A673 (cell line): ENCODE results near the gene YTHDF2. TPM values are rescaled to one million over a fixed set of nuclear protein-coding genes. Genes with fewer than 3 reads are reported as not detected.
"Not testable (repeated sequence)": the region's sequence is repeated elsewhere in the genome, so short reads cannot be mapped to it uniquely, and the experiment has no call there.

Source experiments
- BruUV-seq: library from RNA; stranded (reverse); fragments of 400-500 nt; replicated peaks from 2 replicates; lab custom pipeline; 2021; lab: Mats Ljungman, UMichigan
- CTCF ChIA-PET: fragments of 300-600 bp; sonication (Branson Sonifier 250); formaldehyde crosslinking; loops from one replicate; lab custom pipeline; 2022; ENCODE audit warnings: antibody characterized with exemption; lab: Charles Lee
- POLR2A ChIA-PET: fragments of 300-600 bp; sonication (Branson Sonifier 250); formaldehyde crosslinking; loops from one replicate; lab custom pipeline; 2022; ENCODE audit warnings: antibody characterized with exemption; ENCODE audit not compliant: low non-redundant PET; lab: Charles Lee
- DNase-seq: peaks from one replicate; pipeline ENCODE4 v3.0.0-alpha.2; 2015; ENCODE audit warnings: low spot score
- H3K27ac ChIP-seq: fragments of 200-600 bp; sonication (generic); 2 replicates; pipeline ENCODE4 v1.5.1; 2016; ENCODE audit warnings: mixed run types, low read depth, mild to moderate bottlenecking, mixed read lengths, antibody characterized with exemption, low read length; ENCODE audit not compliant: poor library complexity, severe bottlenecking
- H3K27me3 ChIP-seq: fragments of 200-600 bp; sonication (generic); replicated peaks from 2 replicates; pipeline ENCODE4 v1.6.1; 2017; ENCODE audit warnings: mixed run types, low read depth, mild to moderate bottlenecking, mixed read lengths, antibody characterized with exemption, low read length; ENCODE audit not compliant: insufficient read depth, poor library complexity
- H3K36me3 ChIP-seq: fragments of 200-600 bp; sonication (generic); 2 replicates; pipeline ENCODE4 v1.6.1; 2016; ENCODE audit warnings: mixed run types, mild to moderate bottlenecking, mixed read lengths, antibody characterized with exemption, low read length; ENCODE audit not compliant: insufficient read depth, poor library complexity, severe bottlenecking
- H3K4me1 ChIP-seq: fragments of 200-600 bp; sonication (generic); 2 replicates; pipeline ENCODE4 v1.6.1; 2017; ENCODE audit warnings: mixed run types, mild to moderate bottlenecking, mixed read lengths, antibody characterized with exemption, low read length; ENCODE audit not compliant: insufficient read depth, poor library complexity, severe bottlenecking
- H3K4me3 ChIP-seq: fragments of 200-600 bp; sonication (generic); 2 replicates; pipeline ENCODE4 v1.5.1; 2016; ENCODE audit warnings: low read depth, mixed run types, mild to moderate bottlenecking, mixed read lengths, low read length; ENCODE audit not compliant: poor library complexity, severe bottlenecking
- H3K9me3 ChIP-seq: fragments of 200-600 bp; sonication (generic); 2 replicates; pipeline ENCODE4 v1.6.1; 2016; ENCODE audit warnings: mixed run types, low read depth, mild to moderate bottlenecking, mixed read lengths, antibody characterized with exemption, low read length; ENCODE audit not compliant: poor library complexity, severe bottlenecking
- CTCF ChIP-seq: fragments of 300-800, 200-600 bp; sonication (generic); conservative IDR thresholded peaks from 2 replicates; pipeline ENCODE4 v1.5.1; 2017; ENCODE audit warnings: low read depth, mild to moderate bottlenecking, antibody characterized with exemption, low read length, moderate library complexity, mixed read lengths
- EZH2 ChIP-seq: fragments of 200-600 bp; sonication (generic); IDR thresholded peaks from 2 replicates; pipeline ENCODE4 v1.6.1; 2017; ENCODE audit warnings: borderline replicate concordance, low read depth, mild to moderate bottlenecking, mixed read lengths, antibody characterized with exemption, low read length; ENCODE audit not compliant: poor library complexity, severe bottlenecking
- intact Hi-C: fragments of 100-400 bp; cut with micrococcal nuclease; formaldehyde crosslinking; loops from one replicate; pipeline ENCODE4 v1.10.0; 2022; ENCODE audit not compliant: unreplicated experiment
- total RNA-seq: library from RNA; stranded (reverse); gene quantifications from 2 replicates; pipeline ENCODE4 v1.2.3, GENCODE V29; 2021

The YTHDF2 gene
- total RNA-seq, 1 experiment from 2014 or later = 111 TPM

- intact Hi-C loops = no loop called here
- no TSS peak for BruUV-seq
- no peak overlapping the region for H3K4me3 ChIP-seq
- POLR2A ChIA-PET = no interaction called here
- DNase-seq = no peak
- H3K36me3 ChIP-seq = peaks cover 71% of the 10 kb centered on the region
- CTCF ChIA-PET = no interaction called here
- no peaks in the 10 kb centered on the region for H3K9me3 ChIP-seq
- no peaks in the 10 kb centered on the region for H3K27me3 ChIP-seq
- TF ChIP-seq EZH2 = no peak
- no peak for TF ChIP-seq CTCF
- H3K27ac ChIP-seq = no peak overlapping the region
- peaks cover 20% of the 10 kb centered on the region for H3K4me1 ChIP-seq
Measured at GRCh38 chr1:28744184-28744583, 7.4 kb downstream of the YTHDF2 start.

DNA sequence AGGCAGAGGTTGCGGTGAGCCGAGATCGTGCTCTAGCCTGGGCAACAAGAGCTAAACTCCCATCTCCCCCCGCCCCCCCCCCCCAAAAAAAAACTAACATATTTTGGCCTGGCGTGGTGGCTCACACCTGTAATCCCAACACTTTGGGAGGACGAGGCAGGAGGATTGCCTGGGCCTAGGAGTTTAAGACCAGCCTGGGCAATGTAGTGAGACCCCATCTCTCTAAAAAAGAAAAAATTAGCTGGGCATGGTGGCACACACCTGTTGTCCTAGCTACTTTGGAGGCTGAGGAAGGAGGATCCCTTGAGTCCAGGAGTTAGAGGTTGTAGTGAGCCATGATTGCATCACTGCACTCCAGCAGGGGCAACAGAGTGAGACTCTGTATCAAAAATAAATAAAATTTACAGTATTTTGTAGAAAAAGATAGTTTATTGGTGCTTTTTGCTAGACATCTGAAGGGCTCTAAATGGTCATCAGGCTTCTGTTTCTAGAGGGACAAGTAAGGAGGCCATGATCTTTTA is 9.0 kb downstream of the YTHDF2 start:
- peaks cover 14% of the 10 kb centered on the region for H3K4me1 ChIP-seq
- no TSS peak for BruUV-seq
- no peak overlapping the region for H3K27ac ChIP-seq
- TF ChIP-seq CTCF = no peak
- no peak for TF ChIP-seq EZH2
- ChIA-PET POLR2A (interaction anchor here (0.6 kb wide), 2 partner anchors 97 to 767 kb away, joined by 3 to 6 read pairs; no protein-coding TSS in a partner anchor), CTCF (no interaction called here)
- DNase-seq = no peak
- no peak overlapping the region for H3K4me3 ChIP-seq
- peaks cover 68% of the 10 kb centered on the region for H3K36me3 ChIP-seq
- H3K27me3 ChIP-seq = no peaks in the 10 kb centered on the region
- intact Hi-C loops = no loop called here
- no peaks in the 10 kb centered on the region for H3K9me3 ChIP-seq

- Histone ChIP-seq H3K27ac (no peak overlapping the region), H3K9me3 (no peaks in the 10 kb centered on the region), H3K27me3 (no peaks in the 10 kb centered on the region), H3K36me3 (peaks cover 41% of the 10 kb centered on the region), H3K4me3 (no peak overlapping the region), H3K4me1 (peaks cover 23% of the 10 kb centered on the region)
- intact Hi-C loops = no loop called here
- ChIA-PET CTCF (interaction anchor here (0.6 kb wide), 2 partner anchors 96 to 107 kb away, joined by 5 to 7 read pairs; no protein-coding TSS in a partner anchor), POLR2A (no interaction called here)
- BruUV-seq = no TSS peak
- TF ChIP-seq EZH2 = no peak
- TF ChIP-seq CTCF = no peak
- no peak for DNase-seq
Measured at GRCh38 chr1:28750330-28750729, 13.6 kb downstream of the YTHDF2 start.

DNA sequence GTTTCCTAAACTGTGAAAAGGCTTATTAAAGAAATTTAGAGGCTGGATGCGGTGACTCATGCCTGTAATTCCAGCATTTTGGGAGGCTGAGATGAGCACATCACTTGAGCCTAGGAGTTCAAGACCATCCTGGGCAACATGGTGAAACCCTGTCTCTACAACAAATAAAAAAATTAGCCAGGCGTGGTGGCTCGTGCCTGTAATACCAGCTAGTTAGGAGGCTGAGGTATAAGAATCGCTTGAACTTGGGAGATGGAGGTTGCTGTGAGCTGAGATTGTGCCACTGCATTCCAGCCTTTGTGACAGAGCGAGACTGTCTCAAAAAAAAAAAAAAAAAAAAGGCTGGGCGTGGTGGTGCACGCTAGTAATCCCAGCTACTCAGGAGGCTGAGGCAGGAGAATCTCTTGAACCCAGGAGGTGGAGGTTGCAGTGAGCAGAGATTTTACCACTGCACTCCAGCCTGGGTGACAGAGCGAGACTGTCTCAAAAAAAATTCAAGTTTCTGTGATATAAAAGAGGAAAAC is 14.1 kb downstream of the YTHDF2 start:
- BruUV-seq, H3K4me3 ChIP-seq, H3K27me3 ChIP-seq, POLR2A ChIA-PET, H3K27ac ChIP-seq, DNase-seq, H3K9me3 ChIP-seq, intact Hi-C loops: not testable (repeated sequence)
- CTCF ChIA-PET = interaction anchor here (0.6 kb wide), 2 partner anchors 96 to 108 kb away, joined by 5 to 7 read pairs; no protein-coding TSS in a partner anchor
- Histone ChIP-seq H3K36me3 (peaks cover 38% of the 10 kb centered on the region), H3K4me1 (peaks cover 26% of the 10 kb centered on the region)
